HG02642 (cell line): ENCODE results near the gene PCSK4.
"Not testable (repeated sequence)": the region's sequence is repeated elsewhere in the genome, so short reads cannot be mapped to it uniquely, and the experiment has no call there.

Experiments used
- ATAC-seq: cut with Tn5 transposase; IDR thresholded peaks from one replicate; pipeline ENCODE4 v1.9.1; 2021; ENCODE audit warnings: mild to moderate bottlenecking; ENCODE audit not compliant: unreplicated experiment, poor library complexity

Gene PCSK4

DNA sequence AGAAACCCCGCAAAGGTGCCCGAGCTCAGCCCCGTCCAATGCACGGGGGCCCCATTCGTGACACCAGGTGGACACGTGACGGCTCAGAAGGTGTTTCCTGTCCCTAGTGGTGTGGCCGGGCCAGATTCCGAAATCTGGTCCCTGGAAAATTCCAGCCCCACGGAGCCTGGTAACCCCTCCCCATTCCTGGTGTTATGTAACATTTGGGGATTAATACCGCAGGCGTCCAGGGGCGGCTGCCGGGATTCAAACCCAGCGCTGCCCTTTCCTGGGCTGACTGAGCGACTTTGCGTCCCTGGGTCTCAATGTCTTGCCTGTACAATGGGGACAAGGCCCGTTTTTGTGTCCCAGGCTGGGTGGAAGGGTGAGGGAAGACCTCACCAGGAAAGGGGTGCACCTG, 32.7 kb upstream of the PCSK4 start:
- no peak for ATAC-seq

DNA sequence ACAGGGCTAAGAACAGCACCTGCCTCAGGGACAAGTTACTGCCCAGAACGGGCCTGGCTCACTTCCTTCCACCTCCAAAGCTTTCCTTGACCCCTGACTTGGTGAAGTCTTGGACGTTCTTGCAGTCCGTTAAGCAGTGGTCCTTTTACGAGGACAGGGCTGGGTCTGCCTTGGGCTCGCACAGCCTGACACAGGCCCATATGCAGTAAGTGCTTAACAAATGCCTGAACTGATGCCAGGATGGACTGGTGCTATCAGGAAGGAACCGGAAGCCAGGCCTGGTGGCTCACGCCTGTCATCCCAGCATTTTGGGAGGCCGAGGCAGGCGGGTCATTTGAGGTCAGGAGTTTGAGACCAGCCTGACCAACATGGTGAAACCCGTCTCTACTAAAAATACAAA, 31.9 kb upstream of the PCSK4 start:
- ATAC-seq = no peak

DNA sequence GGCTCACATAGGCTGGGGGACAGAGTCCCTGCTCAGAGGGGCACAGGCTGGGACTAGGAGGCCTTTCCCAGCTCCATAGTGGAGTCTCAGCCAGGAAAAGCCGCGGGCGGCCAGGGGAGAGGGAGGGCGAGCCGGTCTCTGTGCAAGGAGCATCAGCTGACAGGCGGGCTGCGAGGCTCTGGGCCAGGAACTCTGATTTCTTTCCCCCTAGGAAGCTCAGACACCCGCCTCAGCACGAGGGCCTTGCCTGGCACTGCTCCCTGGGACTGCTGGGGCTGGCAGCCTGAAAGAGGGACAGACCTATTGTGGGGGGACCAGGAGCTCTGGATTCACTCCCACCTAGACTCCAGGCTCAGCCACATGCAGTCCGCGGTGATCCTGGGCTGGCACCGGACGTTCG, 31.5 kb upstream of the PCSK4 start:
- no peak for ATAC-seq

DNA sequence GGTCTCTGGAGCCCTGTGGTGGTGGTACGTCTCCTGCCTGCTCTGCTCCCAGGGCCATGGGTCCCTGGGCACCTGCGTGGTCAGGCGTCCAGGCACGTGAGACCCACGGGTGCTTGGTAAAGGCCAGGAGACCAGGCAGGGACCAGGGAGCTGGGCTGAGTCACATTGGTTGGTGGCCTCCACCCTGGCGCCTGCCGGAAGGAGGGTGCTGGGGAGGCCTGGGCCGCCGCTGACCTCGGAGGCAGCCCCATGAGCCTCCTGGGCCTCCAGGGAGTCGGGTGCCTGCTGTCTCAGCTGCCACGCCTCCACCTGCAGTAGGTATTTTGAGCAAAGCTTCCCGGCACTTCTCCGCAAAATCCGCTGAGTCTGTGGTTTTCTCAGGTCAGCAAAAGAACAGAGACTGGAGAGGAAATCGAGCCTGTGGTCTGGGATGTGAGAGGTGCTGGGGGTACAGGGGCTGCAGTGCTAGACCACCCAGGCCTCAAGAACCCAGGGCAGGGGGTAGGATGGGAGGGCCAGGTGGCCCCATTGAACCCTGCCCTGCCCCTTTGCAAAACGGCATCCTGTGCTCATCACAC, 30.1 kb upstream of the PCSK4 start:
- ATAC-seq = no peak

DNA sequence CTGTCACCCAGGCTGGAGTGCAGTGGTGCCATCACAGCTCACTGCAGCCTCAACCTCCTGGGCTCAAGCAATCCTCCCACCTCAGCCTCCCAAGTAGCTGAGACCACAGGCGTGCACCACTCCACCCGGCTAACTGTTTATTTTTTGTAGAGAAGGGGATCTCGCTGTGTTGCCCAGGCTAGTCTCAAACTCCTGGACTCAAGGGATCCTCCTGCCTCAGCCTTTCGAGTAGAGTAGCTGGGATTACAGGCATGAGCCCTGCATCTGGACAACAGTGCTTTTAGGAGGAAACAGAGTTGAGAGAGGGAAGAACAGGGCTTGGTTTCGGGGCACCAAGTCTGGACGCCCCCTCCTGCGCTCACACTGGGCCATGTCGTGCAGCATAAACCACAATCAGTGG, 29.7 kb upstream of the PCSK4 start:
- not testable (repeated sequence) for ATAC-seq

DNA sequence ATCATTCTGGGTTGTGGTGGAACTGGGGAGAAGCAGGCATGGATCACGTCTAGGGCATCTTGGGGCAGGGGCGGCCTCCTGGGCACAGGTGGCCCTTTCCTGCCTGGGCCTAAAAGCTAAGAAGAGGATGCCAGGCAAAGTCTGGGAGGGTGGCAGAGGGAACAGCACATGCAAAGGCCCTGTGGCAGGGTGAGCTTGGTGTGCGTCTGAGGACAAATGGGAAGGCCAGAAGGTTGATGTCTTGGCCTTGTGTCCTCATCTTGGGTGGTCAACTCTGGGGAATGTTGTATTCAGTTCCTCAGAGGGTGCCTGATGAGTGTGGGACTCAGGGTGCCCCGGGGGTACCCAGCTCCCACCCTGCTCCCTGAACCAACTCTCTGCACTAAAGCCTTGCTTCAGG, 28.3 kb upstream of the PCSK4 start:
- ATAC-seq = no peak

DNA sequence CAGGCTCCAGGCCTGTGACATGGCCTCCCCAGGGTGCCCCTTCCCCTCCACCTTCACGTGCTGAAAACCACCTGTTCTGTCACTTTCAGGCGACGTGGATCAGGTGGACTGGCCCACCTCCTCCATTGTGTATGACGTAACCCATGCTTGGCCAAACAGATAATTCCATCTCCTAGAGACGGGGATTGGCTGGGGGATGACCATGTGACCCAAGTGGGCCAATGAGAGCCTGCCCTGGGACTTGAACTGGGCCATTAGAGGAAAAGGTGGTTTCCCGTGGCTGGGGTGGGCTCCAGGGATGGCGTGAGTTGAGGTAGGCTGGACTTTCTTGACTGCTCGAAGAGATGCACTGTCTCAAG, 26.2 kb upstream of the PCSK4 start:
- no peak for ATAC-seq

DNA sequence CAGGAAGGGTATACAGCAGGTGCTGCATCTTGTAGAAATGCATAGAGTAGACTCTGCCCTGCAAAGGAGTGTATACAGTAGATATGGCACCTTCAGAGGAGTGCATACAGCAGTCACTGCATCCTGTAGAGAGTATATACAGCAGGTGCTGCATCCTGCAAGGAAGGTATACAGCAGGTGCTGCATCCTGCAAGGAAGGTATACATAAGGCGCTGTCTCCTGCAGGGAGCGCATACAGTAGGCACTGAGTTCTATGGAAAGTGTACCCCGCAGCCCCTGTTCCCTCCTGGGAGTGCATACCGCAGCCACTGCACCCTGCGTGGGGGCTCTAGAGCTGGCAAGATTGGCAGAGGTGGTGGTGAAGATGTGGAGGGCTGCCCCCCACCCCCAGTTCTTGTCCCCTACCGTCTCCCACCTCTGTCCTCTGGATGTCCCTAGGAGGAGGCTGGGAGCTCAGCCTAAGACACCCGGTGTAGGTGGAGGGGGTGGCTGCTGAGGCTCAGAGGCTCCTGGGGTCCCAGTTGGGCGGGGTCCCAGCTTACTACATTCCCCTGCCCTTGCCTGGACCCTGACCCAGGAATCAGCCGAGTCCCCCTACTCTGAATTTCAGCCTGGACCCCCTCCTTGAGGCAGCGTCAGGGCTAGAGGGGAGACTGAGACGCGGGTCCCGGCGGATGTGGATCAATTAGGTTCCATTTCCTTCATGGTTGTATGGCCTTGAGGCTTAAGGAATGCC, 25.0 kb upstream of the PCSK4 start:
- ATAC-seq = no peak

DNA sequence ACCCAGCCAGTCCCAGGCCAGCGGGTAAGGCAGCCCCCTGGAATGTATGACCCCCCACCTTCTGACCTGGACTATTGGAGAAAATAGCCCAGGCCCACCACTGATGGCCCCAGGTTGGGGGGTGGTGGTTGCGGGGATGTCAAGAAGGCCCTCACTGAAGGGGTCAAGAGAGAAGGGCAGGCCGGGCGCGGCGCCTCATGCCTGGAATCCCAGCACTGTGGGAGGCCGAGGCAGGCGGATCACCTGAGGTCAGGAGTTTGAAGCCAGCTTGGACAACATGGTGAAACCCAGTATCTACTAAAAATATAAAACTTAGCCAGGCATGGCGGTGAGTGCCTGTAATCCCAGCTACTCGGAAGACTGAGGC, 24.1 kb upstream of the PCSK4 start:
- ATAC-seq = no peak

DNA sequence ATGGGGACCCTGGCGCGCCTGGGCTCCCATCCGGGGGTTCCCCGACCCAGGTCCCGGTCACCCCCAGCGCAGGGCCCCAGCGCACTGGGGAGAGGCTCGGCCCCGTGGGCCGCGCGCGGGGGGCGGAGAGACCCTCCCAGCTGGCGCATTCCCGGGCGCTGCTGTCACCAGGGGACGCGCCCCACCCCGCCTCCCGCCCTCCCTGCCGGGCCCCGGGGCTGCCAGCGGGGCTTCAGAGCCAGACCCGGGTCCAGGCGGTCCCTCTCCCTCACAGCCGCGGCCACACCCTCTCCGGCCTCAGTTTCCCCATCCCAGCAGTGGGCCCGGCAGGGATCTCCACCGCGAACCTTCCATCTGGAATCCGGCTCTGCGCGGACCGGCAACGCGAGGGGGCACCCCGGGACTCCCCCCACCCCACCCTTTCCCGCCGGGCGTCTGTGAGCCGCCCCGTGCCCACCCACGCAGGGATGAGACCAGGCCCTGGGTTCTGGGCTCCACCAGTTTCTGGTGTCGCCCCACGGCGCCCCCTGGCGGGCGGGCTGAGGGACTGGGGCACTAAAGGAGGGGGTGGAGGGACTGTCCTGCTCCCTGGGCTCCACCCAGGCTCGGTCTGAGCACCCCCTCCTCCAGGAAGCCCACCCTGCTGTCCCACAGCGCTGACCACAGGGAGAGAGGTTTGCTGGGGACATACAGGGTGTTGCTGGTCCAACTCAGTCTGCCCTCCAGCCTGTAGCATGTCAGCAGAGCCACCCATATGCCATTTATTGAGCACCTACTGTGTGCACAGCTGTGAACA, 23.5 kb upstream of the PCSK4 start:
- no peak for ATAC-seq

DNA sequence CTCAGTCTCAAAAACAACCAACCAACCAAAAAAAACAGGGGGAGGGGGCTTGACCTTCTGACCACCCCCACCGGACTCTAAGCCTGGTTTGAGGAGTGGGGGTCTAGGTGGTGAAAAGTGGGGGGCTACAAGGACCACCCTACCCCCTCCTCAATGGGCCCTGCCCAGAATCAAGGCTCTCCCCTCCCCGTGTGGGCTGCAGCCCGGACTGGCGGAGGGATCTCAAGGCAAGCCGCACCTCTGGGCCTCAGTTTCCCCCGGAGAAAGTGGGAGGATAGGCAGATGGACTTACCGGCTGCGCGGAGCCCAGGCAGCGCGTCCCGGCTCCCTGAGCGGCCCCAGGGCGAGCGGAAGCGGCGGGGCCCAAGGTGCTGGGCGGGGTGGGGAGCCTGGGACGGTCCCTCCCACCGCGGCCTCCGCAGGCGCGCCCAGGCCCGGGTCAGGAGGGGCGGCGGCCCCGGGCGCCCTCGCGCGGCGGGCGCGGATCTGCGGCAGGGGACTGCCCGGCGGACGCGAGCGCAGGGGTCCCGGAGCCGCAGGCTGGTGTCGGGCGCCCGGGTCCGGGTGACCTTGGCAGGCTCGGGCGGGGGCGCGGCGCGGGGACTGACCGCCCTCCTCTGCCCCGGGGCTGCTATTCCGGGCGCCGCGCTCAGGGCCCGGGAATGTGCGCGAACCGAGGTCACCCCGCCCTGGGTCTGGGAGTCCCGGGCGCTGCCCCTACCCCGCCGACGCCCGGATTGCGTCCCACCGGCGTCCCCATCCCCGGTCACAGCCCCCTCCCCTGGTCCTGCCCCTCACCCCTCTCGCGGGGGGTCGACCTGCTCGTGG, 22.7 kb upstream of the PCSK4 start, which contains the start of gene ADAMTSL5:
TSS of gene ADAMTSL5 (minus strand) at position 349 of the 828 bp plus-strand sequence. CDS start 2,076 bp downstream, outside the sequence.
- no peak for ATAC-seq

DNA sequence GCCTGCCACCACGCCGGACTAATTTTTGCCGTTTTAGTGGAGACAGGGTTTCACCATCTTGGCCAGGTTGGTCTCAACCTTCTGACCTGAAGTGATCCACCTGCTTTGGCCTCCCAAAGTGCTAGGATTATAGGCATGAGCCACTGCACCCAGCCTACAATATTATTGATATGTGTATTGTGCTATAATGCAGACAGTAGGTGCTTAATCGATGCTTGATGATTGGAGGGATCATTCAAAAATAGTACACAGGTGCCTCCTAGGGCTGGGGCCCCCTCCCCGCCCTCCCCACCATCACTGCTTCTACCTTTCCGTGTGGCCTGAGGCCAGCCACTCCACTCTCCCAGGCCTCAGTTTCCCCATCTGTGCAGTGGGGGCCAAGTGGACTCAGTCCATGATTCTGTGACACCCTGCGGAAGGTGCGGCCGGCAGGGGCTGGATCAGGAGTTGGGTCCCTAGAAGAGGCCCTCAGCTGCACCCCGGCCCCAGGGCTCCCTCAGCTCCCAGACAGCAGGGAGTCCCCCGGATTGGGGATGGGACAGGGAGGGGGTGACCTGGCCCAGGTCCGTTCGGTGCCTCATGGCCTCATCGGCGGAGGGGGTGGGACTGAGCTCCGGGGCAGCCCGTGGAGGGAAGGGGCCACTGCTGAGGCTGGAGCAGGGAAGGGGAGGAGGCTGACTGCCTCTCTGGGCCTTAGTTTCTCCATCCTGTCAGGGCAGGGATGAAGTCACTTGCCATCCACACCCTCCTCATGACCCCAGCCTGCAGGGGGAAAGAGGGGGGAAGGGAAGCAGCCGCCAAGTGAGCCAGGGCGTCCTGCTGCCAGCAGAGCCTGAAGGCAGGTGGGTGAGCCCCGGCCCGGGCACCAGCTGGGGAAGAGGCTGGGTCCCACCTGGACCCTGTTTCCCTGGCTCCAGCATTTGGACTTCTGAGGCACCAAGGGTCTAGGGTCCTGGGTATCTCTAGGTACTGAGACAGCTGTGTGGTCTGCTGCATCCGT, 21.5 kb upstream of the PCSK4 start:
- no peak for ATAC-seq

DNA sequence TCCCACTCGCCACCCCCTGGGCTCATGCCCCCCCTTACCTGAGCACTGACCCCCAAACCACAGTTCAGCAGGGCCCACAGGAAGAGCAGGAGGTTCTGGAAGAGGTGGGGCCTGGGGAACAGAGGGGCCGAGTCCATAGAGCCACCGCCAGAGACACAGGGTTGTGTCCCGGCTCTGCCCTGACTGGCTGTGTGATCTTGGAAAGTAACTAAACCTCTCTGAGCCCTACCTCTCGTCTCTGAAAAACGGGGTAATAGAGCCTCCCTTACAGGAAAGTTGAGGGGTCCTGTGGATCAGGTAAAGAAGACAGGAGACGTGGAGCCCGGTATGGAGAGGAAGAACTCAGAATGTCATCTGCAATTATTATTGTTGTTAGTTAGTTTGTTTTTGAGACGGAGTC, 20.7 kb upstream of the PCSK4 start:
- no peak for ATAC-seq

DNA sequence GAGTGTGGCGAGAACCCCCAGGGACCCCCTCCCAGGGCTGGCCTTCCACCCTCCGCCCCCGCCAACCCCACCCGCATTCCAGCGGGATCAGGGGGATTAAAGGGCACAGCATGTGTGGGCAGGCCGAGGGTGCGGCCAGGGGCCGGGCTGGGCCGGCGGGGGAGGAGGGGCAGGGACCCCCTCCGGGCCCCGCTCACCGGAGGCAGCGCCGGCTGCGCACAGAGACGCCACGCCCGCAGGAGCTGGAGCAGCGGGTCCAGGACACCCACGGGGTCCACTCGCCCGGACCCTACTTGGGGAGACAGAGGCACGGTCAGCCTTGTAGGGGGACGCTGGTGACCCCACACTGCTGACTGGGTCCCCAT, 20.3 kb upstream of the PCSK4 start:
- no peak for ATAC-seq

DNA sequence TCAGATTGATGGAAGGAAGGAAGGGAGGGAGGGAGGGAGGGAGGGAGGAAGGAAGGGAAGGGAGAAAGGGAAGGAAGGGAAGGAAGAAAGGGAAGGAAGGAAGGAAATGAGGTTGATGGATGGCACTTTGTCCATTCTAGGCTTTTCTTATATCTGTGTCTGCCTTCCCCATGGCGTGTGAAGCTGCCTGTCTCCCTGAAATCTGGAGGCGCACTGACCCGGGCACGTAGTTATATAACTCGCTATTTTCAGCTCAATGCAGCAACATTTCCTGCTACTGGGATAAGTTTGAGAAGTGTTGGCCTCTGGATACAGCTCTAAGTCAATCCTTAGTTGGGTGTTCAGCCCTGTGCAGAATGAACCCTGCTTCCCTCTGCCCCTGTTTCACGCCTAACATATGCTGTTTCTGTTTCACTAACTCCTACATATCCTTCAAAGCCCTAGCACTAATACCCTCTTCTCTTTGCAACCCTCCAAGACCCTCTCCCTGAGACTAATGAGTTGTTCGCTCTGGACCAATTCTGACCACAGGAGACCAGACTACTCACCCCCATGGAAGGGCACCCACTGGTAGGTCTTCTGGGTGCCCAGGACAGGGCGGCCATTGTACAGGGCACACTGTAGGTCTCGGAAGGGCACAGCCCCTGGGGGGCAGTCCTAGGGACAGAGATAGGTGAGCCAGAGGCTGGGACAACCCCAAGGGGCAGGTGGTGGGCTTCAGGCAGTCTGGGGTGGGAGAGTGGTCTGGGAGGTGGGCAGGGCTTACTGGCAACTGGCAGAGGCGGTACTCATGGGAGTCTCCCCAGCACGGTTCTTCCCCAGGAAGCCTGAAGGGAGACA, 19.7 kb upstream of the PCSK4 start:
- ATAC-seq = no peak

DNA sequence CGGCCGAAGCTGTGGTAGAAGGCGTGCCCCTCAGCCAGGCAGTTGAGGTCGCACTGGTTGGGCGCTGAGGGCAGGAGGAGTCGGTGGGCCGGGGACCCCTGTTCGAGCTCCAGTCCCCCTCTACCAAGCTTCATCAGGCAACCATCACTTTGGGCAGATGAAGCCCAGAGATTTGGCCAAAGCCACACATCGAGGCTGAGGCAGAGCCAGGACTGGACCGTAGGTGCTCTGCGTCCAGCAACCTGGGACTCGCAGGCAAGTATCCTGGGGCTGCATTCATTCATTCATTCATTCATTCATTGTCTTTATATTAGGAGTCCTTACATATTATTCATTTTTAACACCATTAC, 18.3 kb upstream of the PCSK4 start:
- no peak for ATAC-seq

DNA sequence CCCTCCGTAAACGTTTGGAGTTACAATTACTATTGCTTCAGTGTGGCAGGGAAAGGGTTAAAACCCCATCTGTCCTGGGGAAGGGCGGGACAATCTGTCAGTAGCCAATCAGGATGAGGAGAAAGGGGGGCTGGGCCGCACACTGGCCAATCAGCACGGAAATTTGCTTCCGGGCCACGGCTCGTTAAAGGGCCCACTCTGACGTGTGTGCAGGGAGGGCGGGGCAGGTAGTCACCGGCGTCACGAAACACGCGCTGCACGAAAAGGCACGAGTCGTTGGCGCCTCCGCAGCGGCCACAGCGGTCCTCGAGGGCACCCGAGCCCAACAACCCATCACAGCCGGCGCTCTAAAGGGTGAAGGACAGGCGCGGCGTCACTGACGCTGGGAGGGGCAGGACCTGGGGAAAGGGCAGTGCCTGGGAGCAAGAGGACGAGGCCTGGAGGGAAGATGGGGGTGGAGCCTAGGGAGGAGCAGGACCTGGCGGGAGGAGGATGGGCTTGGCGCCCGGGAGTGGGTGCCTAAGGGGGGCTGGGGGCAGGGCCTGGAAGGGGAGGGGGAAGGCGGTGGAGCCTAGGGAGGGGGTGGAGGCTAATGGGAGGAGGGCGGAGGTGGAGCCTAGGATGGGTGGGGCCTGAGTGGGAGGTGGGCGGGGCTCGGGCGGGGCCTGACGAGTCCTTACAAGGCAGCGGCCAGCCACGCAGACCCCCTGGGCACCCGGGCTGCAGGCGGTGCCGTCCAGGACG, 17.8 kb upstream of the PCSK4 start:
- ATAC-seq = no peak

DNA sequence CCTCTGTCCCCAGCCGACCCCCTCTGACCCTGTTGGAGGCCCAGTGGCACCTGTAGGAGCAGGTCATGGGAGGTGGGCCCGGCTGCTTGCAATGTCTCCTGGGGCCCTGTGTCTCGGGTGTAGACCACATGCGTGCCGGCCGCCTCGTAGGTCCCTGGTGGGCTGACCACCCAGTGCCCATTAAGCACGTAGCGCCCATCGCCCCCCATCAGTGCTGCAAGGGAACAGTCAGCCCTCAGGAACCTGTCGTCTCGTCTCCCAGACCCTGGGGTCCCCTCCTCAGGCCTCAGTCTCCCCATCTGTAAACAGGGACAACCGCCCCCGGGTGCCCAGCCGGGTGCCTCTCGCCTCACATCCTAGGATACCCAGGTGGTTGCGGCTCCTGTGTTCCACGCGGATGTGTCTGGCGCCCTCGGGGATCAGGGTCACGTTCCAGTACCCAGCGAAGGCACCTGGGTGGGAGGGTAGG, 17.1 kb upstream of the PCSK4 start:
- no peak for ATAC-seq
